H1 (cell line): ENCODE measurements around the gene ALPG. TPM values are rescaled to one million over a fixed set of nuclear protein-coding genes. Genes with fewer than 3 reads are reported as not detected.

ENCODE experiments used
- CTCF ChIA-PET: fragments of 300-600 bp; sonication (Branson Sonifier 250); formaldehyde crosslinking; loops from one replicate; lab custom pipeline; 2021; ENCODE audit not compliant: partially characterized antibody; lab: Charles Lee
- POLR2A ChIA-PET: fragments of 300-600 bp; sonication (Branson Sonifier 250); formaldehyde crosslinking; loops from one replicate; lab custom pipeline; 2021; ENCODE audit warnings: inconsistent platforms; ENCODE audit not compliant: partially characterized antibody; lab: Charles Lee
- DNase-seq, 2 experiments: peaks; one replicate each; pipeline versions ENCODE4 v3.0.0 to v3.0.0-alpha.2; 2010 to 2022; ENCODE audit warnings: low spot score in 2 of 2, low read depth in 1 of 2, mixed read lengths in 1 of 2
- FAIRE-seq: peaks from 2 replicates; lab custom pipeline; 2011; peaks lifted over from hg19 to GRCh38; lab: Jason Lieb, UNC
- H2AFZ ChIP-seq: 2 replicates; pipeline ENCODE4 v1.8.1; 2012; ENCODE audit warnings: low read length, inconsistent platforms
- H2AK5ac ChIP-seq: 2 replicates; pipeline ENCODE4 v1.6.1; 2013; ENCODE audit warnings: low read depth, low read length
- H2BK120ac ChIP-seq: replicated peaks from 2 replicates; pipeline ENCODE3; 2013; ENCODE audit warnings: low read depth, low read length, inconsistent platforms
- H2BK12ac ChIP-seq: 2 replicates; pipeline ENCODE4 v1.6.1; 2013; ENCODE audit warnings: low read depth, low read length
- H2BK15ac ChIP-seq: 2 replicates; pipeline ENCODE4 v1.6.1; 2013; ENCODE audit warnings: low read length
- H2BK20ac ChIP-seq: 2 replicates; pipeline ENCODE4 v1.6.1; 2013; ENCODE audit warnings: low read length
- H2BK5ac ChIP-seq: 2 replicates; pipeline ENCODE4 v1.6.1; 2013; ENCODE audit warnings: low read depth, low read length
- H3K14ac ChIP-seq: 2 replicates; pipeline ENCODE4 v1.6.1; 2013; ENCODE audit warnings: inconsistent platforms; ENCODE audit not compliant: insufficient read length
- H3K18ac ChIP-seq: 2 replicates; pipeline ENCODE4 v1.6.1; 2013; ENCODE audit warnings: low read length; ENCODE audit errors: extremely low read depth
- H3K23ac ChIP-seq: 2 replicates; pipeline ENCODE4 v1.6.1; 2013; ENCODE audit warnings: inconsistent platforms; ENCODE audit not compliant: insufficient read length
- H3K23me2 ChIP-seq: 2 replicates; pipeline ENCODE4 v1.6.1; 2013; ENCODE audit warnings: low read depth, low read length
- H3K27ac ChIP-seq: 2 replicates; pipeline ENCODE4 v1.6.1; 2011; ENCODE audit warnings: low read depth, low read length, inconsistent platforms
- H3K27me3 ChIP-seq, 4 experiments: replicated peaks in 1 of 4; 1 replicate in 1 of 4; 2 replicates in 3 of 4; pipeline versions ENCODE4 v1.6.1 to v1.8.1; 2011 to 2013; ENCODE audit warnings: low read length in 3 of 4, mild to moderate bottlenecking in 3 of 4, inconsistent platforms in 2 of 4, mixed read lengths in 2 of 4, moderate library complexity in 1 of 4; ENCODE audit not compliant: control insufficient read depth in 3 of 4, insufficient read depth in 3 of 4; ENCODE audit errors: extremely low read depth in 1 of 4
- H3K36me3 ChIP-seq, 4 experiments: 2 replicates each; pipeline versions ENCODE4 v1.6.1 to v1.8.1; 2011 to 2013; ENCODE audit warnings: mild to moderate bottlenecking in 4 of 4, low read length in 3 of 4, moderate library complexity in 2 of 4, control low read depth in 1 of 4, inconsistent platforms in 1 of 4; ENCODE audit not compliant: insufficient read depth in 4 of 4, control insufficient read depth in 2 of 4
- H3K4ac ChIP-seq: replicated peaks from 2 replicates; pipeline ENCODE3; 2013; ENCODE audit warnings: low read length, low read depth, mixed read lengths, inconsistent platforms; ENCODE audit not compliant: insufficient read length
- H3K4me1 ChIP-seq, 4 experiments: replicated peaks in 1 of 4; 1 replicate in 1 of 4; 2 replicates in 3 of 4; pipeline versions ENCODE4 v1.6.1 to v1.8.1; 2011 to 2013; ENCODE audit warnings: low read length in 3 of 4, inconsistent platforms in 2 of 4, mixed read lengths in 1 of 4; ENCODE audit not compliant: insufficient read depth in 4 of 4, control insufficient read depth in 3 of 4
- H3K4me2 ChIP-seq, 2 experiments: 2 replicates each; pipeline versions ENCODE4 v1.6.1 to v1.8.1; 2011 to 2013; ENCODE audit warnings: low read depth in 2 of 2, low read length in 2 of 2, control low read depth in 1 of 2, inconsistent platforms in 1 of 2, mild to moderate bottlenecking in 1 of 2; ENCODE audit not compliant: insufficient read depth in 1 of 2
- H3K4me3 ChIP-seq, 4 experiments: fragments of 200-600, 300-600 bp in 1 of 4; sonication (generic), shearing (Covaris generic), sonication (Bioruptor Twin) in 1 of 4; 2 replicates each; pipeline versions ENCODE4 v1.5.1 to v1.8.1; 2011 to 2016; ENCODE audit warnings: low read length in 4 of 4, low read depth in 3 of 4, control low read depth in 2 of 4, inconsistent platforms in 2 of 4, mild to moderate bottlenecking in 2 of 4, mixed read lengths in 1 of 4, moderate library complexity in 1 of 4; ENCODE audit not compliant: insufficient read depth in 2 of 4; ENCODE audit errors: extremely low read depth in 1 of 4
- H3K56ac ChIP-seq: replicated peaks from 2 replicates; pipeline ENCODE3; 2013; ENCODE audit warnings: low read depth, mild to moderate bottlenecking, mixed read lengths, low read length, inconsistent platforms; ENCODE audit not compliant: insufficient read length
- H3K79me1 ChIP-seq: 2 replicates; pipeline ENCODE4 v1.6.1; 2013; ENCODE audit warnings: low read depth, low read length, control low read depth
- H3K79me2 ChIP-seq, 2 experiments: 2 replicates each; pipeline versions ENCODE4 v1.6.1 to v1.8.1; 2012 to 2013; ENCODE audit warnings: low read length in 2 of 2, mild to moderate bottlenecking in 2 of 2, inconsistent platforms in 1 of 2; ENCODE audit not compliant: insufficient read depth in 2 of 2, control insufficient read depth in 1 of 2
- H3K9ac ChIP-seq, 4 experiments: replicated peaks in 1 of 4; 1 replicate in 1 of 4; 2 replicates in 3 of 4; pipeline versions ENCODE4 v1.6.1 to v1.8.1; 2011 to 2013; ENCODE audit warnings: low read depth in 3 of 4, low read length in 3 of 4, control low read depth in 2 of 4, mild to moderate bottlenecking in 2 of 4, moderate library complexity in 2 of 4, inconsistent platforms in 1 of 4; ENCODE audit errors: extremely low read depth in 1 of 4
- H3K9me3 ChIP-seq, 2 experiments: 2 replicates each; pipeline versions ENCODE4 v1.6.1 to v1.8.1; 2012 to 2013; ENCODE audit warnings: mild to moderate bottlenecking in 2 of 2, moderate library complexity in 2 of 2, control low read depth in 1 of 2, inconsistent platforms in 1 of 2, low read depth in 1 of 2, low read length in 1 of 2, mixed read lengths in 1 of 2; ENCODE audit not compliant: insufficient read depth in 2 of 2
- H4K20me1 ChIP-seq, 2 experiments: replicated peaks in 1 of 2; 2 replicates each; pipeline versions ENCODE3 to v1.8.1; 2011 to 2013; ENCODE audit warnings: inconsistent platforms in 2 of 2, low read length in 2 of 2, mild to moderate bottlenecking in 1 of 2; ENCODE audit not compliant: insufficient read depth in 2 of 2, control insufficient read depth in 1 of 2
- H4K5ac ChIP-seq: 2 replicates; pipeline ENCODE4 v1.6.1; 2013; ENCODE audit warnings: low read length, low read depth, mixed read lengths, inconsistent platforms; ENCODE audit not compliant: insufficient read length
- H4K8ac ChIP-seq: 2 replicates; pipeline ENCODE4 v1.8.0; 2013; ENCODE audit warnings: mild to moderate bottlenecking, moderate library complexity, low read length, inconsistent platforms; ENCODE audit not compliant: insufficient read depth; ENCODE audit errors: extremely low read depth
- H4K91ac ChIP-seq: replicated peaks from 2 replicates; pipeline ENCODE3; 2013; ENCODE audit warnings: low read length, mixed read lengths, inconsistent platforms; ENCODE audit not compliant: insufficient read length
- ASH2L ChIP-seq: fragments of 200-600, 300-600 bp; sonication (generic); IDR thresholded peaks from one replicate; pipeline ENCODE4 v1.7.1; 2017; ENCODE audit warnings: low read length
- BACH1 ChIP-seq: IDR thresholded peaks from 2 replicates; pipeline ENCODE4 v1.6.1; 2012; ENCODE audit warnings: low read length, improper control_type of control experiment
- E2F6 ChIP-seq: IDR thresholded peaks from 2 replicates; pipeline ENCODE4 v1.6.1; 2012; ENCODE audit warnings: inconsistent platforms
- KDM4A ChIP-seq: IDR thresholded peaks from one replicate; pipeline ENCODE4 v1.7.1; 2012; ENCODE audit warnings: low read depth, mild to moderate bottlenecking, moderate library complexity, low read length, inconsistent platforms; ENCODE audit not compliant: severe bottlenecking
- MAX ChIP-seq: IDR thresholded peaks from 2 replicates; pipeline ENCODE4 v1.6.1; 2012; ENCODE audit warnings: inconsistent platforms
- NRF1 ChIP-seq: IDR thresholded peaks from 2 replicates; pipeline ENCODE4 v1.6.1; 2011; ENCODE audit warnings: mild to moderate bottlenecking, low read depth, low read length, improper control_type of control experiment
- POLR2A ChIP-seq, 2 experiments: IDR thresholded peaks; 1 replicate in 1 of 2; 2 replicates in 1 of 2; pipeline ENCODE4 v1.6.1; 2011; ENCODE audit warnings: low read depth in 2 of 2, low read length in 2 of 2, mild to moderate bottlenecking in 2 of 2; ENCODE audit errors: control extremely low read depth in 1 of 2
- RBBP5 ChIP-seq: IDR thresholded peaks from 2 replicates; pipeline ENCODE4 v1.7.1; 2012; ENCODE audit warnings: low read depth, mild to moderate bottlenecking, inconsistent platforms, low read length, moderate library complexity, borderline replicate concordance
- SAP30 ChIP-seq: fragments of 300-600 bp; sonication (generic); IDR thresholded peaks from 2 replicates; pipeline ENCODE4 v1.7.1; 2012; ENCODE audit warnings: low read length, moderate library complexity, mild to moderate bottlenecking, inconsistent platforms; ENCODE audit not compliant: insufficient read depth, insufficient replicate concordance
- TCF12 ChIP-seq: IDR thresholded peaks from 2 replicates; pipeline ENCODE4 v1.6.1; 2011; ENCODE audit warnings: low read depth, mild to moderate bottlenecking, low read length
- YY1 ChIP-seq: IDR thresholded peaks from 2 replicates; pipeline ENCODE4 v1.6.1; 2011; ENCODE audit warnings: low read depth, mild to moderate bottlenecking, low read length
- WGBS, 2 experiments: shearing (Covaris generic) in 1 of 2; methylation state at CpG; one replicate each; pipeline versions ENCODE4 v1.1.6 to v1.1.7; 2013 to 2015; ENCODE audit warnings: low lambda C conversion rate in 2 of 2, mixed read lengths in 2 of 2, inconsistent platforms in 1 of 2, low coverage in 1 of 2, missing lambda C conversion rate in 1 of 2; ENCODE audit not compliant: insufficient replicate concordance in 2 of 2, insufficient coverage in 1 of 2, insufficient read length in 1 of 2; ENCODE audit errors: extremely low coverage in 1 of 2, missing lambda C conversion rate in 1 of 2; 5-methylcytosine and 5-hydroxymethylcytosine counted together
- polyA plus RNA-seq, 7 experiments: library from polyadenylated mRNA; depleted of rRNA in 3 of 7; stranded (reverse) in 5 of 7; unstranded in 2 of 7; fragments of >200 nt in 5 of 7; fragments of 200-250 nt in 2 of 7; gene quantifications; 1 replicate in 5 of 7; 2 replicates in 1 of 7; 4 replicates in 1 of 7; pipeline versions ENCODE4 v1.2.1 to v1.2.3, GENCODE V29; 2011 to 2013; ENCODE audit warnings: missing spikeins in 2 of 7, mixed read lengths in 2 of 7
- total RNA-seq: library from RNA; stranded (reverse); fragmentation: NEBNext Ultra II Directional; extraction: Animal tissue kit (Norgen Biotek cat#: 25700); gene quantifications from 2 replicates; pipeline ENCODE4 v1.2.1, GENCODE V29; 2021

The ALPG gene
- total and polyA plus RNA-seq, 2 of the 8 experiments (the other 6 are each of a cell fraction or from before 2014, with no cell fraction given) = 0.56 to 2.1 TPM

GRCh38 chr2:232388324-232388891 is 18.2 kb upstream of the ALPG start:
- peak overlapping the region; percentile 78 to 96 for H3K4me2 ChIP-seq
- H2BK15ac ChIP-seq = peak overlapping the region; percentile 46; the same call in 1 of the 2 replicates
- no peak overlapping the region; a peak in 1 of 7 replicates for H3K9ac ChIP-seq
- H3K9me3 ChIP-seq = no peaks in the 10 kb centered on the region
- H3K4me3 ChIP-seq = peak overlapping the region; percentile 55 to 65 (median 63)
- H4K5ac ChIP-seq = peak overlapping the region; percentile 42
- H3K23ac ChIP-seq = no peak overlapping the region
- ChIA-PET POLR2A (interaction anchor here (0.8 to 5.0 kb wide), 10 partner anchors 9 to 51 kb away, joined by 3 to 57 read pairs (median 4); no protein-coding TSS in a partner anchor), CTCF (interaction anchor here (0.7 to 1.4 kb wide), 8 partner anchors 11 to 787 kb away, joined by 3 to 8 read pairs (median 4); no protein-coding TSS in a partner anchor)
- H3K27me3 ChIP-seq = peaks cover 22 to 60% (median 58%) of the 10 kb centered on the region in 4 experiments
- H3K14ac ChIP-seq = no peak overlapping the region
- peaks cover 0 to 4% of the 10 kb centered on the region in 2 experiments for H4K20me1 ChIP-seq
- no peak overlapping the region for H2AK5ac ChIP-seq
- no peak overlapping the region for H3K4ac ChIP-seq
- no peak overlapping the region for H2AFZ ChIP-seq
- peak overlapping the region; percentile 65 for H4K91ac ChIP-seq
- no peak overlapping the region for H2BK20ac ChIP-seq
- no peaks in the 10 kb centered on the region for H3K79me1 ChIP-seq
- H2BK12ac ChIP-seq = peak overlapping the region; percentile 7; the same call in 1 of the 2 replicates
- FAIRE-seq (no peak), DNase-seq (peak in 1 of 2 experiments; percentile 79)
- no peaks in the 10 kb centered on the region; a peak in 2 of 8 replicates for H3K36me3 ChIP-seq
- no peaks in the 10 kb centered on the region for H3K79me2 ChIP-seq
- peaks cover 5 to 29% (median 13%) of the 10 kb centered on the region in 4 experiments for H3K4me1 ChIP-seq
- no peak overlapping the region; the same call in 1 of the 2 replicates for H2BK5ac ChIP-seq
- peak overlapping the region; percentile 89 for H4K8ac ChIP-seq
- peak overlapping the region; percentile 71 for H3K18ac ChIP-seq
- no peak overlapping the region for H3K27ac ChIP-seq
- peaks cover 29% of the 10 kb centered on the region; the same call in 1 of the 2 replicates for H3K23me2 ChIP-seq
- peak overlapping the region; percentile 14 for H2BK120ac ChIP-seq
- H3K56ac ChIP-seq = peak overlapping the region; percentile 30
- 4% methylated on average over 42 of the region's 42 CpGs; no CpG with 5 or more reads in 1 of the 2 experiments for WGBS, 2 experiments
- TF ChIP-seq TCF12 (no peak), POLR2A (IDR thresholded peaks at IDR 0.05; ENCODE audit: control extremely low read depth in 1 of 2, low read depth in 2 of 2, low read length in 2 of 2) (0 out of 3 replicates have a peak, but pooled peaks of 1 of the 2 experiments have one; percentile 14), SAP30 (no peak), RBBP5 (0 out of 2 replicates have a peak, but pooled peaks have one; percentile 33), ASH2L (peak; percentile 49), BACH1 (no peak), YY1 (peak; percentile 70; the same call in 1 of the 2 replicates), E2F6 (peak; percentile 88), KDM4A (peak; percentile 41), NRF1 (peak; percentile 39), MAX (peak; percentile 72)
